WTC11 (cell line): ENCODE data around the gene CLK3. TPM values are rescaled to one million over a fixed set of nuclear protein-coding genes. Genes with fewer than 3 reads are reported as not detected.
"Not testable (repeated sequence)": the region's sequence is repeated elsewhere in the genome, so short reads cannot be mapped to it uniquely, and the experiment has no call there.

Experiments used
- ATAC-seq: fragments of 200-7000 bp; cut with Tn5 transposase; 2 replicates; pipeline ENCODE4 v1.10.0; 2021; ENCODE audit warnings: mild to moderate bottlenecking, moderate library complexity
- CTCF ChIA-PET: fragments of 300-600 bp; sonication (Branson Sonifier 250); formaldehyde crosslinking; loops from one replicate; lab custom pipeline; 2021; ENCODE audit warnings: antibody characterized with exemption; lab: Charles Lee
- POLR2A ChIA-PET: fragments of 350-600 bp; sonication (Branson Sonifier 250); formaldehyde crosslinking; loops from one replicate; lab custom pipeline; 2021; ENCODE audit warnings: antibody characterized with exemption; lab: Charles Lee
- DNase-seq: peaks from one replicate; pipeline ENCODE4 v3.0.0; 2021; ENCODE audit warnings: low spot score
- H3K27ac Mint-ChIP-seq: 2 replicates; pipeline ENCODE4 v1.8.0; 2021; ENCODE audit warnings: mixed read lengths
- H3K27me3 Mint-ChIP-seq: 2 replicates; pipeline ENCODE4 v1.8.0; 2021; ENCODE audit warnings: low read depth, mild to moderate bottlenecking, moderate library complexity, mixed read lengths
- H3K36me3 Mint-ChIP-seq: 2 replicates; pipeline ENCODE4 v1.8.0; 2021; ENCODE audit warnings: mixed read lengths
- H3K4me1 Mint-ChIP-seq: 2 replicates; pipeline ENCODE4 v1.8.0; 2022; ENCODE audit warnings: mixed read lengths
- H3K4me3 Mint-ChIP-seq: 2 replicates; pipeline ENCODE4 v1.8.0; 2021; ENCODE audit warnings: mild to moderate bottlenecking, moderate library complexity, mixed read lengths
- H3K9me3 Mint-ChIP-seq: 2 replicates; pipeline ENCODE4 v1.8.0; 2021; ENCODE audit warnings: mixed read lengths
- ESRRA ChIP-seq: sonication (generic); formaldehyde crosslinking; IDR thresholded peaks from 2 replicates; pipeline ENCODE4 v1.8.1; 2022; ENCODE audit warnings: mild to moderate bottlenecking, missing genetic modification reagents, borderline replicate concordance
- FOXP1 ChIP-seq: sonication (generic); formaldehyde crosslinking; IDR thresholded peaks from 2 replicates; pipeline ENCODE4 v1.8.0; 2022; ENCODE audit warnings: missing genetic modification reagents, mild to moderate bottlenecking, moderate library complexity, borderline replicate concordance
- GABPB1 ChIP-seq: sonication (generic); formaldehyde crosslinking; IDR thresholded peaks from 2 replicates; pipeline ENCODE4 v1.8.1; 2023; ENCODE audit warnings: mild to moderate bottlenecking, missing genetic modification reagents
- GTF2I ChIP-seq: fragments of 250-450 bp; sonication (Bioruptor Pico); conservative IDR thresholded peaks from 2 replicates; pipeline ENCODE4 v1.4.0; 2021; ENCODE audit warnings: mild to moderate bottlenecking
- KAT7 ChIP-seq: sonication (generic); formaldehyde crosslinking; IDR thresholded peaks from 2 replicates; pipeline ENCODE4 v1.8.1; 2023; ENCODE audit warnings: missing genetic modification reagents, mild to moderate bottlenecking, borderline replicate concordance
- NFATC4 ChIP-seq: fragments of 250-450 bp; sonication (Bioruptor Pico); IDR thresholded peaks from 2 replicates; pipeline ENCODE4 v1.9.0; 2021; ENCODE audit warnings: mild to moderate bottlenecking
- RELA ChIP-seq: sonication (generic); formaldehyde crosslinking; IDR thresholded peaks from 2 replicates; pipeline ENCODE4 v1.8.1; 2022; ENCODE audit warnings: missing genetic modification reagents, mild to moderate bottlenecking, borderline replicate concordance
- SOX15 ChIP-seq: fragments of 250-450 bp; sonication (Bioruptor Pico); IDR thresholded peaks from 2 replicates; pipeline ENCODE4 v1.9.0; 2021; ENCODE audit warnings: mild to moderate bottlenecking
- ZNF121 ChIP-seq: sonication (generic); formaldehyde crosslinking; IDR thresholded peaks from 2 replicates; pipeline ENCODE4 v1.8.0; 2023; ENCODE audit warnings: missing genetic modification reagents
- ZNF396 ChIP-seq: fragments of 250-450 bp; sonication (Bioruptor Pico); IDR thresholded peaks from 2 replicates; pipeline ENCODE4 v1.8.0; 2021; ENCODE audit warnings: mild to moderate bottlenecking, moderate library complexity, borderline replicate concordance
- total RNA-seq: library from RNA; stranded (reverse); gene quantifications from 3 replicates; pipeline ENCODE4 v1.2.3, GENCODE V29; 2021
- TF ChIP-seq, protein P1 (sequence below): sonication (generic); formaldehyde crosslinking; IDR thresholded peaks from 2 replicates; pipeline ENCODE4 v1.8.1; 2022; ENCODE audit warnings: low read depth, missing genetic modification reagents, borderline replicate concordance
- TF ChIP-seq, protein P2 (sequence below): sonication (generic); formaldehyde crosslinking; IDR thresholded peaks from 2 replicates; pipeline ENCODE4 v1.8.1; 2023; ENCODE audit warnings: mild to moderate bottlenecking, moderate library complexity, missing genetic modification reagents
- TF ChIP-seq, protein P3 (sequence below): fragments of 250-450 bp; sonication (Bioruptor Pico); IDR thresholded peaks from 2 replicates; pipeline ENCODE4 v1.9.0; 2021; ENCODE audit warnings: mild to moderate bottlenecking
- TF ChIP-seq, protein P4 (sequence below): sonication (generic); formaldehyde crosslinking; IDR thresholded peaks from 2 replicates; pipeline ENCODE4 v1.8.1; 2022; ENCODE audit warnings: mild to moderate bottlenecking, moderate library complexity, missing genetic modification reagents

CLK3 gene
- total RNA-seq, 1 experiment from 2014 or later, result 48.1 TPM

DNA sequence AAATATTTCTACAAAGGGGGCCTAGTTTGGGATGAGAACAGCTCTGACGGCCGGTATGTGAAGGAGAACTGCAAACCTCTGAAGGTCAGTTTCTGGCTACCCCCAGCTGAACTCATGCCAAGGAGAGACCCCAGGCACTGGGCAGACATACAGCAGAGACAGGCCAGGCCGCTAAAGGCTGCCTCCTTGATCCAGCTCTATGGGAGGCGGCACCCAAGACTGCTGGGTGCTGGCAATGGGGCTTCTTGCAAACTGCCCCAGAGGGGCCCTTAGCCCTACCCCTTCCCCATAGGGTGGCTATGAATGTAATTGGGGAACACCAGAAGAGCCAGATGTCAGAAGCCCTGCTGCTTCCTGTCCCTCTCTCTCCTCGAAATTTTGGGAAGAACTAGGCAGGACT lies 13.3 kb downstream of the CLK3 start:
- Mint-ChIP-seq H3K4me3 (no peak overlapping the region), H3K27me3 (no peaks in the 10 kb centered on the region), H3K27ac (no peak overlapping the region), H3K4me1 (no peaks in the 10 kb centered on the region), H3K9me3 (no peaks in the 10 kb centered on the region), H3K36me3 (peaks cover 62% of the 10 kb centered on the region)
- CTCF ChIA-PET, result interaction anchor here (0.9 to 1.3 kb wide), 2 partner anchors 139 to 142 kb away, joined by 4 to 5 read pairs; no protein-coding TSS in a partner anchor
- no peak for ATAC-seq
- POLR2A ChIA-PET, result no interaction called here
- DNase-seq, result no peak
- TF ChIP-seq GTF2I (CRISPR knock-in tag) (no peak), ZNF121 (no peak), ZNF396 (no peak), SOX15 (no peak), NFATC4 (CRISPR knock-in tag) (no peak), GABPB1 (CRISPR knock-in tag) (no peak), FOXP1 (CRISPR knock-in tag) (no peak)
- TF ChIP-seq, protein P1, sequence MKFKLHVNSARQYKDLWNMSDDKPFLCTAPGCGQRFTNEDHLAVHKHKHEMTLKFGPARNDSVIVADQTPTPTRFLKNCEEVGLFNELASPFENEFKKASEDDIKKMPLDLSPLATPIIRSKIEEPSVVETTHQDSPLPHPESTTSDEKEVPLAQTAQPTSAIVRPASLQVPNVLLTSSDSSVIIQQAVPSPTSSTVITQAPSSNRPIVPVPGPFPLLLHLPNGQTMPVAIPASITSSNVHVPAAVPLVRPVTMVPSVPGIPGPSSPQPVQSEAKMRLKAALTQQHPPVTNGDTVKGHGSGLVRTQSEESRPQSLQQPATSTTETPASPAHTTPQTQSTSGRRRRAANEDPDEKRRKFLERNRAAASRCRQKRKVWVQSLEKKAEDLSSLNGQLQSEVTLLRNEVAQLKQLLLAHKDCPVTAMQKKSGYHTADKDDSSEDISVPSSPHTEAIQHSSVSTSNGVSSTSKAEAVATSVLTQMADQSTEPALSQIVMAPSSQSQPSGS, result no peak
- TF ChIP-seq, protein P2, sequence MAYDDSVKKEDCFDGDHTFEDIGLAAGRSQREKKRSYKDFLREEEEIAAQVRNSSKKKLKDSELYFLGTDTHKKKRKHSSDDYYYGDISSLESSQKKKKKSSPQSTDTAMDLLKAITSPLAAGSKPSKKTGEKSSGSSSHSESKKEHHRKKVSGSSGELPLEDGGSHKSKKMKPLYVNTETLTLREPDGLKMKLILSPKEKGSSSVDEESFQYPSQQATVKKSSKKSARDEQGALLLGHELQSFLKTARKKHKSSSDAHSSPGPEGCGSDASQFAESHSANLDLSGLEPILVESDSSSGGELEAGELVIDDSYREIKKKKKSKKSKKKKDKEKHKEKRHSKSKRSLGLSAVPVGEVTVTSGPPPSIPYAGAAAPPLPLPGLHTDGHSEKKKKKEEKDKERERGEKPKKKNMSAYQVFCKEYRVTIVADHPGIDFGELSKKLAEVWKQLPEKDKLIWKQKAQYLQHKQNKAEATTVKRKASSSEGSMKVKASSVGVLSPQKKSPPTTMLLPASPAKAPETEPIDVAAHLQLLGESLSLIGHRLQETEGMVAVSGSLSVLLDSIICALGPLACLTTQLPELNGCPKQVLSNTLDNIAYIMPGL (CRISPR knock-in tag), result no peak
- TF ChIP-seq, protein P3, sequence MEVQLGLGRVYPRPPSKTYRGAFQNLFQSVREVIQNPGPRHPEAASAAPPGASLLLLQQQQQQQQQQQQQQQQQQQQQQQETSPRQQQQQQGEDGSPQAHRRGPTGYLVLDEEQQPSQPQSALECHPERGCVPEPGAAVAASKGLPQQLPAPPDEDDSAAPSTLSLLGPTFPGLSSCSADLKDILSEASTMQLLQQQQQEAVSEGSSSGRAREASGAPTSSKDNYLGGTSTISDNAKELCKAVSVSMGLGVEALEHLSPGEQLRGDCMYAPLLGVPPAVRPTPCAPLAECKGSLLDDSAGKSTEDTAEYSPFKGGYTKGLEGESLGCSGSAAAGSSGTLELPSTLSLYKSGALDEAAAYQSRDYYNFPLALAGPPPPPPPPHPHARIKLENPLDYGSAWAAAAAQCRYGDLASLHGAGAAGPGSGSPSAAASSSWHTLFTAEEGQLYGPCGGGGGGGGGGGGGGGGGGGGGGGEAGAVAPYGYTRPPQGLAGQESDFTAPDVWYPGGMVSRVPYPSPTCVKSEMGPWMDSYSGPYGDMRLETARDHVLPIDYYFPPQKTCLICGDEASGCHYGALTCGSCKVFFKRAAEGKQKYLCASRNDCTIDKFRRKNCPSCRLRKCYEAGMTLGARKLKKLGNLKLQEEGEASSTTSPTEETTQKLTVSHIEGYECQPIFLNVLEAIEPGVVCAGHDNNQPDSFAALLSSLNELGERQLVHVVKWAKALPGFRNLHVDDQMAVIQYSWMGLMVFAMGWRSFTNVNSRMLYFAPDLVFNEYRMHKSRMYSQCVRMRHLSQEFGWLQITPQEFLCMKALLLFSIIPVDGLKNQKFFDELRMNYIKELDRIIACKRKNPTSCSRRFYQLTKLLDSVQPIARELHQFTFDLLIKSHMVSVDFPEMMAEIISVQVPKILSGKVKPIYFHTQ (CRISPR knock-in tag), result no peak
- TF ChIP-seq, protein P4, sequence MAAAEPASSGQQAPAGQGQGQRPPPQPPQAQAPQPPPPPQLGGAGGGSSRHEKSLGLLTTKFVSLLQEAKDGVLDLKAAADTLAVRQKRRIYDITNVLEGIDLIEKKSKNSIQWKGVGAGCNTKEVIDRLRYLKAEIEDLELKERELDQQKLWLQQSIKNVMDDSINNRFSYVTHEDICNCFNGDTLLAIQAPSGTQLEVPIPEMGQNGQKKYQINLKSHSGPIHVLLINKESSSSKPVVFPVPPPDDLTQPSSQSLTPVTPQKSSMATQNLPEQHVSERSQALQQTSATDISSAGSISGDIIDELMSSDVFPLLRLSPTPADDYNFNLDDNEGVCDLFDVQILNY (CRISPR knock-in tag), result no peak

DNA sequence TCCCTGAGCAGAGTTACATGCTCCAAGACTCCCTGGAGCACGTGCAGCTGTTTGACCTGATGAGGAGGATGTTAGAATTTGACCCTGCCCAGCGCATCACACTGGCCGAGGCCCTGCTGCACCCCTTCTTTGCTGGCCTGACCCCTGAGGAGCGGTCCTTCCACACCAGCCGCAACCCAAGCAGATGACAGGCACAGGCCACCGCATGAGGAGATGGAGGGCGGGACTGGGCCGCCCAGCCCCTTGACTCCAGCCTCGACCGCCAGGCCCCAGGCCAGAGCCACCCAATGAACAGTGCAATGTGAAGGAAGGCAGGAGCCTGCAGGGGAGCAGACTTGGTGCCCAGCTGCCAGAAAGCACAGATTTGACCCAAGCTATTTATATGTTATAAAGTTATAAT lies 14.1 kb downstream of the CLK3 start:
- not testable (repeated sequence) for H3K4me3 Mint-ChIP-seq, H3K27ac Mint-ChIP-seq, H3K9me3 Mint-ChIP-seq, H3K4me1 Mint-ChIP-seq, DNase-seq, H3K27me3 Mint-ChIP-seq, ATAC-seq
- ChIA-PET CTCF (interaction anchor here (1.5 to 14.6 kb wide), 6 partner anchors 10 to 321 kb away, joined by 3 to 409 read pairs (median 8); partner anchors contain the start of gene ULK3), POLR2A (interaction anchor here (0.6 kb wide), 1 partner anchor 1000 kb away, joined by 5 read pairs; no protein-coding TSS in a partner anchor)
- H3K36me3 Mint-ChIP-seq, result peaks cover 61% of the 10 kb centered on the region

DNA sequence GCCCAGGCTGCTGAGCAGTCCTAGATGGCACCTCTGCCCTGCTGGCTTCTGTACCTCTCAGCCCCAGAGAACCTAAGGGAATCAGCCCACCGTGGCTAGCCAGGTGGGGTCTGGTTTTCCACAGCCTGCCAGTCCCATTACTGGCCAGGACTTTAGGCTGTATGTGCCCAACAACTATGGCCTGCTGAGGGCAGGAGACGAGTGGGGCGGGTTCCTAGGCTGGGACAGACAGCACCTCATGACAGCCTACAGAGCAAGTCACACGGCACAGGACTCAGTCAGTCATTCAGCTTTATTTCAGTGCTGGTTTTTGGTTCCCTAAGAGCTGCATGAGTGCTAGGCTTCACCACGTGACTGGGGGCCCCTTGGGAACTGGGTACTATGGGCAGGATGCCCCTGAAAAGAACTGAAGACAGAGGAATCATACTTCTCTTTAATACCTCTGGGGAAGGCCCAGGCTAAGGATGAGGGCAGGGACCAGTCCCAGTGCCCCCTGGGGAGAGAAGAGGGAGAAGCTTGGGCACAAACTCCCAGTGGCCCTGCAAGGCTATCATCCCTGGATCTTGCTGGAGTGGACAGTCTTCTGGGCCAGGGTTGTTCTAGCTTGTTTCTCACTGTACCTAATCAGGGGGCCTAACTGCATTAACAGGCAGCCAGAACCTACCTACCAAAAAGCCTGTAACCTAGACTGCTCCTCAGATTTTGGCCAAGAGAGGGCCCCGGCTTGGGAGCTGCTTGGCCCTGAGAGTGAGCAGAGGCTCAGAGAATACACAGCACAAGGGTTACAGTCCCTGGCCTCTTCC lies 14.8 kb downstream of the CLK3 start:
- Mint-ChIP-seq H3K9me3 (no peaks in the 10 kb centered on the region), H3K36me3 (peaks cover 57% of the 10 kb centered on the region), H3K27me3 (no peaks in the 10 kb centered on the region), H3K4me1 (no peaks in the 10 kb centered on the region), H3K27ac (no peak overlapping the region), H3K4me3 (no peak overlapping the region)
- TF ChIP-seq RELA, result 0 out of 2 replicates have a peak, but pooled peaks have one; percentile 42
- TF ChIP-seq KAT7 (CRISPR knock-in tag), result 0 out of 2 replicates have a peak, but pooled peaks have one; percentile 67
- no peak for TF ChIP-seq ESRRA (CRISPR knock-in tag)
- ATAC-seq (peak; percentile 64), DNase-seq (peak; percentile 50)
- CTCF ChIA-PET, result interaction anchor here (0.5 to 14.6 kb wide), 34 partner anchors 11 to 410 kb away, joined by 3 to 409 read pairs (median 6); partner anchors contain the start of genes ARID3B, CLK3, CSK and CYP1A1
- POLR2A ChIA-PET, result interaction anchor here (1.1 kb wide), 1 partner anchor 130 kb away, joined by 3 read pairs; no protein-coding TSS in a partner anchor
